SHP77 treated with DMSO at 0.1 percent for 48 hours (cell line): Measurements from ENCODE around the gene DOCK3.
"Not testable (repeated sequence)": the region's sequence is repeated elsewhere in the genome, so short reads cannot be mapped to it uniquely, and the experiment has no call there.

ENCODE experiments used
- DNase-seq: peaks from one replicate; lab custom pipeline; 2025; lab: John Stamatoyannopoulos, UW

DOCK3 gene

DNA sequence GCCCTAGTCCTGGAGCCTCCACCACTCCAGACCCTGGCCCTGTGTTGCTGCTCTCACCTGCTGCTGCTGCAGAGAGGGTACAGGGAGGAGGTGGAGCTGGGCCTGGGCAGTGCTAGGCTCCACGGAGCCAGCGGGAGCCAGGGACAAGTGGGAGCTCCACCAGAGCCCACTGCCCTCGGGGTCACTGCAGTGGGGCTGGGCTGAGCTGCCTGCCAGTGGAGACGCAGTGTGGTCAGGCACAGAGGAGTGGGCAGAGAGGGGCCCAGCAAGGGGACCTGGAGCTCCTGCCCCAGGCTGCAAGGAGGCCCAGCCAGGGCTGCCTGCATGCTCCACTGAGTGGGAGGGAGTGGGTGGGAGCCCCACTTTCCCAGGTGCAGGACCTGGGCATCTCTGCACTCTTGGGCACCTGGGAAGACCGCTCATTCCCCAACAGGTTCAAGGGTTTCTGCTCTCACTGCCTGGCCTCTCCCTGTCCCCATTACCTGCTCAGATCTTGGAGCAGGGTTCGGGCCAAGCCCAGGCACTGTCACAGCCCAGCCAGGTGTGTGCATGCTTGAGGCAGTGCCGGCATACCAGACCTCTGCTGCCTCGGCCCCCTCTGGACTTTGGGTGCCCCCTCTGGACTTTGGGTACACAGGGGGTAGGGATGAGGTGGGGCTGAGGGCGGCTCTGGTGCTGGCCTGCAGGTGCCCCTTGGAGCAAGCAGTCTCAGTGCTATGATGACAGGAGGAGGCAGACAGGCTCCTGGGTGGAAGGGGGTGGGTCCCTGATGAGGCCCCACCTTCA lies 308.0 kb downstream of the DOCK3 start:
- DNase-seq, result no peak

DNA sequence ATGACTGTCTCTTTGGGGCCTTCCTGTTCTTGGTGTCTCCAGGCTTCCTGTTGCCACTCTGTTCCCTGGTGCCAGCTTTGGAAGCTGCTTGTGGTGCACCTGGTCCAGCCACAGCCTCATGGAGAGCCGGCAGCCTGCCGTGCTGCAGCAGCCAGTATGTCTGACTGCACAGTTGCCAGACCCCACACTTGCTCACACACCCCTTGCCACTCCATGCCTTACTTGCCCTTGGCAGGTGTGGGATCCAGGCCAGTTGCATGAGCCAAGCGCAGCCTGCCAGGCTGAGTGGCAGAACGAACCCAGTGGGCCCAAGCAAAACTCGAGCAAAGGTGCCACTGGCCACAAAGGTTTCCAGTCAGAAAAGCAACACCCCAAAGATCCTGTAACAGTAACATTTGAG lies 309.2 kb downstream of the DOCK3 start:
- DNase-seq, result no peak

DNA sequence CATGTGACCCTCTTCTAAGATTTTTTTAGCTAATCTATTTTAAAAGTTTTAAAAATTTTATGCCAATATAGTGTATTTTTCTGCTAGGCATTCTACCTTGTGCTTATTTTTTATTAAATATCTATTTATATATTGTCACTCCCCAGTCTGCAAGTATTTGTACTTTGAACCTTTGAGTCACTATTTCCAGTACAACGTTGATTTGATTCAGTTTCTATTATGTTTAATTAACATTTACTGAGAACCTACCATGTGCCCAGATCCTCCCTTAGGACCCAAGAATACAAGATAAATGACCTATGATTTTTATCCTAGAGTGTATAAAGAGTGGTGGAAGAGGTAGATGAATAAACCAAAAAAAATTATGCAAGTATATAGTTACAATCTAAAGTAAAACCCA lies 311.2 kb downstream of the DOCK3 start:
- DNase-seq, result no peak

GRCh38 chr3:50986726-50987125 lies 312.0 kb downstream of the DOCK3 start:
- no peak for DNase-seq

- DNase-seq, result no peak
Observed at GRCh38 chr3:50994537-50994936, 319.8 kb downstream of the DOCK3 start.

DNA sequence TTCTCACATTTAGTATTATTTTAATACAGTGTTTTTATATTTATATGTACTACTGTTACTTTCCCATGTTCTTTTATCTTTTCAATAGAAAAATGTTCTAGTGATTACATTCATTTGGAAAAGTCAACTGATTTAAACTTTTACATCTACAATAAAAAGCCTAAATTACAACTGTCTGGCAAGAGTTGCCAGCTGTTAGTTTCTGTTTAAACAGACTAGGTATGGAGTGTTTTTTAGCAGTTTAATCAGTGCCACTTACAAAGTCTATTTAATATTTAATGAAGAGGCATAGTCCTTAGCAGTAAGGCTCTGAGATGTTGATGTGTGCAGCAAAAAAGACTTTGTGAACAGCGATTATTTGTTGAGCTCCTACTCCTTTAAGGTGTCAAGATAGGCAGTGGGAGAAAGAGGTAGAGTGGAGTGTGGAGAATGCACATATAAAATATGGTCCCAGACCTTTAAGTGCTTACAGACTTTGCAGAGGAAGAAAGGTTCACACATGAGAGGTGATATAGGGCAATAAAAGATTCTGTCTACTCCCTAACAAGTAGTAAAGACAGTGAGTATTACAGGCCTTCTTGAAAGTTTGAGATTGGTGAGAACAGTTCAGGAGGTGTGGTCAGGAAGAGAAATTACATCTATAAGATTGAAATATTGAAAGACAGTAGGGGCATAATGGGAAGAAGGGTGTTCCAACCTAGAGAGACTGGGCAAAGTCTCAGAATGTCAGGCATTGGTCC lies 320.5 kb downstream of the DOCK3 start:
- DNase-seq, result no peak

DNA sequence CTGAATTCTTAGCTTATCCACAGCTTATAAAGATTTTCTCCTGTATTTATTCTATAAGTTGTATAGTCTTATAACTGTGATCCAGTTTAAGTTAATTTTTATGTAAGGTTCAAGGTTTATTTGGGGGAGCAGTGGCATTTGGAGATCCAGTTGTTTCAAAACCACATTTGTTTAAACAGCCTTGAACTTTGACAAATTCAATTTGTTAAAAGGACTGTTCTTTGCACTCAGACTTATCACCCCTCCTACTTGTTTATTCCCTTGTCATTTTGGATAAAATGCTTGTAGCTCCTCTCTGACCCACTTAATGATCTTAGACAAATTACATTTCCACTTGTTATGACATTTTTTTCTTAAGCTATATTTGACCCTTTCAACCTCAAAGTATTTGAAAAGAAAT lies 327.8 kb downstream of the DOCK3 start:
- DNase-seq, result no peak

DNA sequence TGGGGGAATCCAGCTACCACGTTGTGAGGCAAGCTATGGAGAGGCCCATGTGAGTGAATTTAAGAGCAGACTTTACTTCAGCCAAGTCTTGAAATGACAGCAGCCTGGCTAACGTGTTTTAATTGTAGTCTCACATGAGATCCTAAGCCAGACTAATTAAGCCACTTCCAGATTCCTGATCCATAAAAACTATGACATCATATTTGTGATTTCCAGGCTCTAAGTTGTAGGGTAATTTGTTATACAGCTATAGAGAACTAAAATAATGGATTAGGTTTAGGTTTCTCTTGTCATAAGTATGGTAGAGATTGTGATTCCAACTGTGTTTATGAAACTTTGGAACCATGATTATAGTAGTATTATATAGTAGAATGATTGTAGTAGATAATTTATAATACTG lies 329.5 kb downstream of the DOCK3 start:
- DNase-seq, result no peak

DNA sequence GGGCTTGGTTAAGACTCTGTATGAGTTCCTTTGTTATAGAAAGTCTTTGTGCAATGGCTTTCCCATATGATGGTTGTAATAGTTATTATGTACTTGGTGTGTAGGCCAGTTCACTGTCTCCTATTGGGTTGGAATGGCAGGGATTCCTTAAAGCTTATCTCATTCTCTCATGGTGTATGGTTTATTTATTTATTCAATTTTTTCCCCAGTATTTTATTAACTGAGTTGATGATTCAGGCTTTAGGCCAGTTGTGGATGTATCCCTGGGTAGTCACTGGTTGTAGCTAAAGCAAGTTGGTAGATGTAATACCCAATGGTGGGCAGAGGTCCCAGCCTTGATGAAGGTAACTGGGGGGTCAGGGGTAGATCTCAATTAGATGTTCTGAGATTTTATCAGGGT lies 349.4 kb downstream of the DOCK3 start:
- DNase-seq, result no peak

- peak; percentile 9 for DNase-seq
Observed at GRCh38 chr3:51024765-51025632, 350.3 kb downstream of the DOCK3 start.

GRCh38 chr3:51031666-51032065 lies 356.9 kb downstream of the DOCK3 start:
- no peak for DNase-seq

DNA sequence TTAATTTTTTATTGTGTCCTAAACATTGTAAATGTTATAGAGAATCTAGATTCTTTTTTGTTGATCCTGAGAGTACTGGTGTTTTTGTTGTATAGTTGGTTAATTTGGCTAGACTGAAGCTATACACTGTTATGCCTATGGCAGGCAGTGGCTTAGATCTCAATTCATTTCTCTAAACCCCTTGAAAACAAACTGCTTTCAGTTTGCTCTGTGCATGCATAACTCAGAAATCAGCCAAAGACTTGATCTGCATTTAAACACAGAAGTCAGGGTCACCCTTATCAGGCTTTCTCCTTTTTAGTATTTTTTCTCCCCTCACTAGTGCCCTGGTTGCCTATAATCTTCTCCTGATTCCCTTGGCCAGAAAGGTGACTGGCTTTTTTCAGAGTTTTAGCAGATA lies 360.9 kb downstream of the DOCK3 start:
- no peak for DNase-seq

DNA sequence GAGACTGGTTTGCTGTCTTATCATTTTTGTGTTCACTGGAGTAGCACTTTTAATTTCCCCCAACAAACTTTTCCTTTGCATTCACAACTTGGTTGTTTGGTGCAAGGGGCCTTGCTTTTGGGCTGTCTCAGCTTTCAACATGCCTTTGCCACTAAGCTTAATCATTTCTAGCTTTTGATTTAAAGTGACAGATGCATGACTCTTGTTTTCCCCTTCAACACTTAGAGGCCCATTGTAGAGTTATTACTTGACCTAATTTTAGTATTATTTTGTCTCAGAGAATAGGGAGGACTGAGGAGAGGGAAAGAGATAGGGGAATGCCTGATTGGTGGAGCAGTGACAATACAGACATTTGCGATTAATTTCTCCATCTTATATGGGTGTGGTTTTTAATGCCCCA lies 370.3 kb downstream of the DOCK3 start:
- DNase-seq, result no peak

- no peak for DNase-seq
Observed at GRCh38 chr3:51052562-51052961, 377.8 kb downstream of the DOCK3 start.

DNA sequence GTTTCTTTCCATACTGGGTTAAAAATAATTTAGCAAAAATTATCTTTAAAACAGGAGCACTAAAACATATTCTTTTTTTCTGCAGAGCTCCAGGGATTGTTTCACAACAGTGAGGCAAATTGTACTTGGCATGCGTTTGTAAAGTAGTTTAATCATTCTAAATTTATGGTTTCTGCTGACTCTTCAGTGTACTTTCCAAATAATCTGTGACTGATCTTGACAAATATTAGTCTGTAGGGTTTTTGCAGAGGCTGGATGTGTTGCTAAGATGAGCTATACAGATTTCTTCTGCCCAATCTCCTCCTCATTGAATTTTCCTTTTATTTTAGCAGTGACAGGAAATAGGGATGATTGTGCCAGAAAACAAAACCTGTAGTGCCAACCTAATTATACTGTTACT lies 382.4 kb downstream of the DOCK3 start:
- no peak for DNase-seq

- DNase-seq, result no peak
Observed at GRCh38 chr3:51063053-51063452, 388.3 kb downstream of the DOCK3 start.

DNA sequence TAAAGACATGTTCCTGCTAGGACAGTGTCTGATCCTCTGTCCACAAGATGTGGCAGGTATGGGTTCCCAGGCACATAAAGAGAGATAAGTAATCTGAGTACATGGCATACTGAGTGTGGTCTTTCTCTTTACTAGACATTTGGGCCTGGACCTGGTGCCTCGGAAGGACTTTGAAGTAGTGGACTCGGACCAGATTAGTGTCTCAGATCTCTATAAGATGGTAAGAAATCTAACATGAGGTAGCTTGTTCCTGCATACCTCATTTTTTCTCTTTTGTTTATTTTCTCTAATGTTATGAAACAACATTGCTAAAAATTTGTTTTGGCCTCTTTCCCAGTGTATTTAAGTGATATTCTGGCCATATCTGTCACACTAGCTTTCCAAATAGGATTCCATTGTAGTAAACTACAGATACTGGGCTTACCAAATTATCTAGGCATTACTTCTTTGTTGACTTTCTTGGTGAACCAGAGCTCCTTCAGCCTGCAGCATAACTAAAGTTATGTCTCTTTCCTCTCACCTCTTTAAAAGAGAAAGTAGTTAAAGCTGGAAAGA lies 400.6 kb downstream of the DOCK3 start:
- no peak for DNase-seq

GRCh38 chr3:51082363-51082762 lies 407.6 kb downstream of the DOCK3 start:
- no peak for DNase-seq

DNA sequence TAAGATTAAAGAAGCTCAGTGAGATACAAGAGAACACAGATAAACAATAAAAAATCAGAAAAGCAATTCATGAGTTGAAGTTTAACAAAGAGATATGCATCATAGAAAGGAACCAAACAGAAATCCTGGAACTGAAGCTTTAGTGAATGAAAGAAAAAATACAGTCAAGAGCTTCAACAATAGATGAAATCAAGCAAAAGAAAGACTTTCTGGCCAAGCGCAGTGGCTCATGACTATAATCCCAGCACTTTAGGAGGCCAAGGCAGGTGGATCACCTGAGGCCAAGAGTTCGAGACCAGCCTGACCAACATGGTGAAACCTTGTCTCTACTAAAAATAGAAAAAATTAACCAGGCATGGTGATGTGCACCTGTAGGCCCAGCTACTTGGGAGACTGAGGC lies 408.8 kb downstream of the DOCK3 start:
- no peak for DNase-seq

DNA sequence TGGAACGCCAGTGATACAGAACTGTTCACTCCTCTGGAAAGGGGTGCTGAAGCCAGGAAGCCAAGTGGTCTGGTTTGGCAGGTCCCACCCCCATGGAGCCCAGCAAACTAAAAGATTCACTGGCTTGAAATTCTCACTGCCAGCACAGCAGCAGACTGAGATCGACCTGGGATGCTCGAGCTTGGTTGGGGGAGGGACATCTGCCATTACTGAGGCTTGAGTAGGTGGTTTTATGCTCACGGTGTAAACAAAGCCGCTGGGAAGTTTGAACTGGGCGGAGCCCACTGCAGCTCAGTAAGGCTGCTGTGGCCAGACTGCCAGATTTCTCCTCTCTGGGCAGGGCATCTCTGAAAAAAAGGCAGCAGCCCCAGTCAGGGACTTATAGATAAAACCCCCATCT lies 417.4 kb downstream of the DOCK3 start:
- not testable (repeated sequence) for DNase-seq

GRCh38 chr3:51094838-51095237 lies 420.1 kb downstream of the DOCK3 start:
- not testable (repeated sequence) for DNase-seq

GRCh38 chr3:51099794-51100535 lies 425.2 kb downstream of the DOCK3 start:
- peak; percentile 28 for DNase-seq
